Measurements from ENCODE around the gene GPLD1. TPM values are rescaled to one million over a fixed set of nuclear protein-coding genes. Genes with fewer than 3 reads are reported as not detected.
"Not testable (repeated sequence)": the region's sequence is repeated elsewhere in the genome, so short reads cannot be mapped to it uniquely, and the experiment has no call there.

Gene GPLD1
- total RNA-seq, 1 donor from 2014 or later = 2.3 TPM

GRCh38 chr6:24453921-24454320 lies 35.5 kb downstream of the GPLD1 start:
- DNase-seq (ENCODE audit: low spot score) = no peak

DNA sequence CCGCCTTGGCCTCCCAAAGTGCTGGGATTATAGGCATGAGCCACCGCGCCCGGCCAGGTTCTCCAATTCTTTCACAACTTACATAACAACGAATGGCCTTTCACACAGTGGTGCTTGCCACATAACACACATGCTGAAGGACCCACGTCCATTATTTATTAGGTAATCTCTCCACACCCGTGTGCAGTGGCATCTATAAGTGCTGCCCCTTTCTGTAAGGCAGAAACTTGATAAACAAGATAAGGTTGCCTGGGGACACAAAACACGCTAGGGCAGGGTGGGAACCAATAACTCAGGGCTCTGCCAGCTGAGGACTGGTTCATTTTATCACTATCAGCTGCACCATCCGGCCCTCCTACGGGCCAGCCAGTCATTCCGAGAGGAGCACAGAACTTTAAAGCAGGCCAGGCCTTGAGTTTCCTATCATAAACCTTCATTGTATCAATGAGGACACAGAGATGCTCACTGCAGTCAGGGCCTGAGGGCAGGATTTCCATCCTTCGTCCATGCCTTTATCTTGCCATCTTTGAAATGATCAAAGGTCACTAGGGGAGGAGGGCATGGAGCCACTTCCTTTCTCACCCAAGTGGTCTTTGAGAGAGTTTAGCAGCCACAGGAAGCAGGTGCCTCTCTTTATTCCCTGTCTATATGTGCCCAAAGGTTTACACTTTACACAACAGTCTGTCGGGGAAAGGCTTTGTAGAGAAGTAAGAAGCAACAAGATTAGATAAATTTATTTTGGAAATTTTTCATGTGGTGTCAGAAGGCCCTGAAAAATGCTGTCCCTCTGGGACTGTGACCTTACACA lies 37.6 kb downstream of the GPLD1 start:
- no peak for DNase-seq (ENCODE audit: low spot score)

DNA sequence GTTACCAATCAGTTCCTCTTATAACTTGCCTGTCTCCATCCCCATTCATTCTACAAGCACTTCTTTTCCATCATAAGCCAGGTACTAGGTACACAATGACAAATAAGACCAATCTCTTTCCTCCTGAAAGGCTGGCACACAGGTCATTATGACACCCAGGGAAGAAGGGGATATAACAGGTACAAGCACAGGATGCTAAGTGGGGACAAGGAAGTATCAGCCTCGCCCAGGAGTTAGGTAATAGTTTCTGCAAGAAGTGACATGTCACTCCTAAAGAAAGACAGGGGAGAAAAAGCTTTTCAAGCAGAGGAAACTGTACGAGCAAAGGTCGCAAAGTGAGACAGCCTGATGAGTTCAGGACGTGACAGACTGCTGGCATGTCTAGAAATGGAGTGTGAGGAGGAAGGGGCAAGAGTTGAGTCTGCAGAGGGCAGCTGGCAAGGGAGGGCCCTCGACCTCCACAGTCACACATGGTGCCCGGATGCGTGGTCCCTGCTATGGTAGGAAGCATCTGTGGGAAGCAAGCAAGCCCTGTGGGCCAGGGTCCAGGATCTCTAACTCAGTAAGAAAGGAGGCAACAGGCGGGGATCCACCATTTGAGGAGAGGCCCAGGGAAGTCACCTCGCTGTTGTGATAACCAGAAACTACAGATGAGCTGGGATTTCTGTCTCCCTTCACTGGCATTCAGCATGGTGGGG lies 40.4 kb downstream of the GPLD1 start:
- DNase-seq (ENCODE audit: low spot score) = no peak

- no peak for DNase-seq (ENCODE audit: low spot score)
These were observed 41.0 kb downstream of the GPLD1 start for GRCh38 chr6:24448396-24448795.

DNA sequence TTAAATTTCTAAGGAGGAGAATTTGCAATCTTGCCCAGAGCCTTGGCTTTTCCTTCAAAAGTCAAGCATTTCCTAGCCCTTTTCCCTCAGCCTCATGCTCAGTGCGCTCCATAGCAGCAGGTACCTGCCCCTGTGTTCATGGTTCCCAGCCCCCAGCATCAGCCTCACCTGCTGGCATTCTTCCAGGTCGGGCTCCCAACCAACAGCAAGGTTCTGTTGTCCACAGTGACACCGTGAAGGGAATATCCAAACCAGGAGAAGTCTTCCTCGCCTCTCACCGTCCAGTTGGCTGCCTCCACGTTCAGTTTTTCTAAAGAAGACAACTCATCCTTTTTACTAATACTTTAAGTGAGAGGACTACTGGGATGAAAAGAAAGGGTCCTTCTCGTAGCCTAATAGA lies 42.7 kb downstream of the GPLD1 start:
- DNase-seq (ENCODE audit: low spot score) = no peak

DNA sequence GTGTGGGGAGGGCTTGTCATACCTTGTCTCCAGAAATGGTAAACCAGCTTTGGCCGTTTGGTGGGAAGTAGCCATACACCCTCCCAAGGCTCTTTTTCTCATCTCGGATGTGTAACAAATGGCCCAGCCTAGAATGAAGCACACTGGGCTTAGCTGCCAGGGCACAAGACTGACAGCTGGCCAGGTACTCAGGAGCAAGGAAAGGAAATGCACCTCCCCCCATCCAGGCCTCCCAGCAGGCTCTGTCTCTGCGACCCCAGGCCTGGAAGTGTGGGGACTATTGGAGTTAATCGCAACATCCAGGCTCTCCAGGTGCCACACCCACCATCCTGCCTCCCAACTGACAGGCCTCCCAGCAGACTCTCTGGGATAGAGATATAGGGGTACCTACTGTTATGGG lies 43.7 kb downstream of the GPLD1 start:
- DNase-seq (ENCODE audit: low spot score) = no peak

DNA sequence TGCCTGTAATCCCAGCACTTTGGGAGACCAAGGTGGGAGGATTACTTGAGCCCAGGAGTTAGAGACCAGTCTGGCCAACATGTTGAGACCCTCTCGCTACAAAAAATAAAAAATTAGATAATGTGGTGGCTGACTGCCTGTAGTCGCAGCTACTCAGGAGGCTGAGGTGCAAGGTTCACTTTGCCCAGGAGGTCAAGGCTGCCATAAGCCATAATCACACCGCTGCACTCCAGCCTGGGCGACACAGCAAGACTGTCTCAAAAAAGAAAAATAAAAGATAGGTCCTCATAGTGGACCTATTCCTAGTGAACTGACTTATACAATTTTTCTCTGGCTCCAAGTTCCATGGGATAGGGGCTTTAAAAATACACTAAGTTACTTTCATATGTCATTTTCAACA lies 44.8 kb downstream of the GPLD1 start:
- no peak for DNase-seq (ENCODE audit: low spot score)

GRCh38 chr6:24441599-24441904 lies 47.8 kb downstream of the GPLD1 start:
- DNase-seq (ENCODE audit: low spot score) = no peak

DNA sequence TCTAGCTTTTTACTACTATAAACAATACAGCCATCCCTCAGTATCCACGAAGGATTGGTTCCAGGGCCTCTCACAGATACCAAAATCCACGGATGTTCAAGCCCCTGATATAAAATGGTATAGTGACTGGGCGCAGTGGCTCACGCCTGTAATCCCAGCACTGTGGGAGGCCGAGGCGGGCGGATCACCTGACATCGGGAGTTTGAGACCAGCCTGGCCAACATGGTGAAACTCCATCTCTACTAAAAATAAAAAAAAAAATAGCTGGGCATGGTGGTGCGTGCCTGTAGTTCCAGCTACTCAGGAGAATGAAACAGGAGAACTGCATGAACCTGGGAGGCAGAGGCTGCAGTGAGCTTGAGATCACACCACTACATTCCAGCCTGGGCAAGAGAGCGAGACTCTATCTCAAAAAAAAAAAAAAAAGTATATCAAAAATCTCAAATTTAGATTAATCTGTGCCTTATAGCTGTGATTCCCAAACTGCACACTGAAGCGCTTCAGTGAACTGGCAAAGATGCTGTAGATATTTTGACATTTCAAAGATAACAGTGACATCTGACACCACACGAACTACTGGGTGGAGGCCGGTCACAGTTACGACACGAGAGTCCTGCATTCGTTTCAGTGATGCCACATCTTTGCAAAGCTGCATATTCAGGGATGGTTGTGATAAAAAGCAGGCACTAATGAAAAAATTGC lies 48.3 kb downstream of the GPLD1 start:
- DNase-seq (ENCODE audit: low spot score) = no peak

GRCh38 chr6:24439858-24440539 lies 49.4 kb downstream of the GPLD1 start:
- no peak for DNase-seq (ENCODE audit: low spot score)

GRCh38 chr6:24436979-24437378 lies 52.4 kb downstream of the GPLD1 start:
- DNase-seq (ENCODE audit: low spot score) = no peak

DNA sequence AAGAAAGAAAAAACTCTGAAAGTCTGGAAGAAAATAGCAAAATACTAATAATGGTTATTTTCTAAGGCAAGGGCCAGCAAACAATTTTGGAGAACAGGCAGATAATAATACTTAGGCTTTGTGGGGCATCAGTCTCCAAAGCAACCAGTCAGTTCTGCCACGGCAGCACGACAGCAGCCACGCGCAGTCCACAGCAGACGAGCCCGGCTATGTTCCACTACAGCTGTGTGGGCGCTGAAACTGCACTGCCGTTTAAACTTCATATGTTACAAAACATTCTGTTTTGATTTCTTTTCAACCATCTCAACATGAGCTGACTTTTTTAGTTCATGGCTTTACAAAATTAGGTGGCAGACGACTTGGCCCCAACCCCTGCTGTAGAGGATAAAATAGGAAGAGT lies 56.8 kb downstream of the GPLD1 start:
- DNase-seq (ENCODE audit: low spot score) = no peak

GRCh38 chr6:24431045-24431451 lies 58.3 kb downstream of the GPLD1 start:
- no peak for DNase-seq (ENCODE audit: low spot score)

DNA sequence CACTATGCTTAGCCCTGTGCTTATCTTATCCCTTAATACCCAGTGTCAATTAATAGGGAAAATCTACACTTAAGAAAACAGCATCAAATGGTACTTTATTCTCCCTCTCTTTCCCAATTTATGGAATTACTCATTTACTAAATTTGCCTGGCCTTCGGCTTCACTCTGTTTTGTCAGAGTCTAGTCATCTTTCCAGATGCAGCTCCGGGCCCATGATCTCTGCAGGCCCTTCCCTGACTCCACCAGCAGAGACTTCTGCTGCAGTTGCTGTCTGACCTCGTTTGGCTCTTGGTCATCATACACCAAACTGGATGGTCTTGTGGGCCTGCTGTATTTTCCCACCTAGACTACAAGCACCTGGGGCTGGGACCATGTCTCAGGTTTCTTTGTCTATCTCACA lies 59.3 kb downstream of the GPLD1 start:
- DNase-seq (ENCODE audit: low spot score) = no peak

DNA sequence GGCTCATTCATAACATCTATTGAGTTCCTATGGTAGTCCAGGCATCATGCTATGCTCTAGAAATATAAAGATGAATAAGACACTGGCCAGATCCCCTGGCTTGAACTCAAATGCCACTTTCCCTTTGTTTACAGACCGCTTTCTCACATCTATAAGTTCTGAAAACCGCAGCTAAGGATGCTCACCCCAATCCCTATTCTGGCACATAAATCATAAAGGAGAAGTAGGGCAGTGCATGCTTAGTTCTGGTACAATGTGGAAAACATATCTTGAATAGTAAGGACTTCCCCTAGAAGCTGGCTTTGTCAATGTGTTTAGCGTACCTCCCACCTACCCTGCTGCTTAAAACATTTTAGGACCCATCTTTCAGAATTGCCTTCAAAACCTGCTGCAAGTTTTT lies 60.2 kb downstream of the GPLD1 start:
- no peak for DNase-seq (ENCODE audit: low spot score)

GRCh38 chr6:24428615-24429014 lies 60.8 kb downstream of the GPLD1 start:
- DNase-seq (ENCODE audit: low spot score) = no peak

- no peak for DNase-seq (ENCODE audit: low spot score)
These were observed 62.5 kb downstream of the GPLD1 start for GRCh38 chr6:24426729-24427446.

DNA sequence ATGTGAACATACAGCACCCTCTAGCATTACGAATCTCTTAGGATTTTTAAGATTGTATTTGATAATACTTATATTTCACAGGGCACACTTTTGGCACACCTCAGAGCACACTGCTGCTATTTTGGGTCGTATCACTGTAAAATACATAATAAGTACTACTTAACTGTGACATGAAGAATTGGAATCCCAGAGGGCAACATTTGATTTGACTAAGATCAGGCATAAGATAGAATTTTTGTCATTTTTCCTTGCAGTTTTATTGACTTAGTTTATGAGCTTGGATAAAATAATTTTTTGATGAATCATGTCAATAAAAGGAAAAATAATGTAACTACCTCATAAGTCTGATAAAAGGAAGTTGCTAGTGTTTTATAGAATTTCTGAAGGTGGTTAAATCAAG lies 64.3 kb downstream of the GPLD1 start:
- DNase-seq (ENCODE audit: low spot score) = no peak

DNA sequence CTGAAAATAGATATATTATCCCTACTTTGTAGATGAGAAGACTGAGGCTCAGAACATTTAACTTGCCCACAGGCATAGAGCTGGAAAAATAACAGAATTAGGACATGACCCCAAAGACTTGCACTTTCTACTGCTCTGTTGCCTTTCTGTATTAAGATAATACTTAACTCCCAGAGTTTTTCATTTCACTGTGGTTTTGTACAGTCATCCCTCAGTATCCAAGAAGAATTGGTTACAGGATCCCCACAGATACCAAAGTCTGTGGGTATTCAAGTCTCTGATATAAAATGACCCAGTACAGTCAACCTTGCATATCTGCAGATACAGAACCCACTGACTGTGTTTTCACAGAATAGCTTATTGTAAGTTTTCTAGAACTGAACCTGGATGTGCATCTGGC lies 69.9 kb downstream of the GPLD1 start:
- DNase-seq (ENCODE audit: low spot score) = no peak

DNA sequence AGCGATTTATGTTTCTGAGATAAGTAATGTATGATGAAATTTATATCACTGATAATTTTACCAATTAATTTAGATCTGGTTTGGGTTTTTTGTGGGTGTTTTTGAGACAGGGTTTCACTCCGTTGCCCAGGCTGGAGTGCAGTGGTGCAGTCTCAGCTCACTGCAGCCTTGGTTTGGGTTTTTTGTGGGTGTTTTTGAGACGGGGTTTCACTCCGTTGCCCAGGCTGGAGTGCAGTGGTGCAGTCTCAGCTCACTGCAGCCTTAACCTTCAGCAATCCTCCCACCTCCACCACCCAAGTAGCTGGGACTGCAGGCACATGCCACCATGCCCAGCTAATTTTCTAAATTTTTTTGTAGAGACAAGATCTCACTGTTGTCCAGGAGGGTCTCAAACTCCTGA lies 73.6 kb downstream of the GPLD1 start:
- no peak for DNase-seq (ENCODE audit: low spot score)

DNA sequence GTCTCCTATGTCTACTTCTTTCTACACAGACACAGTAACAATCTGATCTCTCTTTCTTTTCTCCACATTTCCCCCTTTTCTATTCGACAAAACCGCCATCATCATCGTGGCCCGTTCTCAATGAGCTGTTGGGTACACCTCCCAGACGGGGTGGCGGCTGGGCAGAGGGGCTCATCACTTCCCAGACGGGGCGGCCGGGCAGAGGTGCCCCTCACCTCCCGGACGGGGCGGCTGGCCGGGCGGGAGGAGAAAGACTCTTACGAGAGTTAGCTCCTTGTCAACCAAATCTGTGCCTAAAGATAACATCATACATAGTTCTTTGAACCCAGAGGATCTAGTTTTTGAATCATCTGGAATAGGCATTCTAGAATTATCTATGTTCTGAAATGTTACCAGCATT lies 74.8 kb downstream of the GPLD1 start:
- not testable (repeated sequence) for DNase-seq (ENCODE audit: low spot score)

- DNase-seq (ENCODE audit: low spot score) = no peak
These were observed 77.1 kb downstream of the GPLD1 start for GRCh38 chr6:24412294-24412693.

Measured in mucosa of gallbladder (tissue), 1 donor.